H9 (cell line): ENCODE results near the gene PDCD11. TPM values are rescaled to one million over a fixed set of nuclear protein-coding genes. Genes with fewer than 3 reads are reported as not detected.

Experiments
- DNase-seq: peaks from one replicate; pipeline ENCODE4 v3.0.0-alpha.2; 2017
- H2AFZ ChIP-seq: one replicate; pipeline ENCODE4 v1.6.1; 2013; ENCODE audit warnings: mild to moderate bottlenecking, low read length, control low read depth, moderate library complexity
- H2AK5ac ChIP-seq: 2 replicates; pipeline ENCODE4 v1.6.1; 2013; ENCODE audit warnings: low read length, control low read depth, mixed read lengths; ENCODE audit not compliant: insufficient read length
- H2BK120ac ChIP-seq: one replicate; pipeline ENCODE4 v1.6.1; 2013; ENCODE audit warnings: low read depth, mild to moderate bottlenecking, low read length, control low read depth, inconsistent platforms; ENCODE audit not compliant: poor library complexity, severe bottlenecking
- H2BK12ac ChIP-seq: 2 replicates; pipeline ENCODE4 v1.6.1; 2013; ENCODE audit warnings: low read length, control low read depth, mixed read lengths, low read depth; ENCODE audit not compliant: insufficient read length
- H2BK15ac ChIP-seq: 2 replicates; pipeline ENCODE4 v1.6.1; 2013; ENCODE audit warnings: low read depth, low read length, control low read depth
- H2BK20ac ChIP-seq: one replicate; pipeline ENCODE4 v1.6.1; 2013; ENCODE audit warnings: low read depth, mild to moderate bottlenecking, low read length, control low read depth, inconsistent platforms; ENCODE audit not compliant: poor library complexity, severe bottlenecking
- H2BK5ac ChIP-seq: 2 replicates; pipeline ENCODE4 v1.6.1; 2013; ENCODE audit warnings: low read length, control low read depth, mixed read lengths; ENCODE audit not compliant: insufficient read length
- H3K14ac ChIP-seq: 2 replicates; pipeline ENCODE4 v1.6.1; 2013; ENCODE audit warnings: low read length, control low read depth; ENCODE audit not compliant: insufficient read depth
- H3K18ac ChIP-seq: 2 replicates; pipeline ENCODE4 v1.6.1; 2013; ENCODE audit warnings: low read depth, mild to moderate bottlenecking, mixed read lengths, low read length, control low read depth; ENCODE audit not compliant: insufficient read length
- H3K23ac ChIP-seq: 2 replicates; pipeline ENCODE4 v1.6.1; 2013; ENCODE audit warnings: low read length, control low read depth, mixed read lengths, low read depth; ENCODE audit not compliant: insufficient read length
- H3K23me2 ChIP-seq: 2 replicates; pipeline ENCODE4 v1.6.1; 2013; ENCODE audit warnings: low read depth, mild to moderate bottlenecking, mixed read lengths, low read length, control low read depth; ENCODE audit not compliant: insufficient read length, poor library complexity, severe bottlenecking
- H3K27ac ChIP-seq: 2 replicates; pipeline ENCODE4 v1.5.1; 2013; ENCODE audit warnings: low read length, control low read depth, mixed read lengths, low read depth; ENCODE audit not compliant: insufficient read length
- H3K27me3 ChIP-seq: 2 replicates; pipeline ENCODE4 v1.6.1; 2013; ENCODE audit warnings: low read length, control low read depth, inconsistent platforms; ENCODE audit not compliant: insufficient read depth
- H3K4ac ChIP-seq: 2 replicates; pipeline ENCODE4 v1.6.1; 2013; ENCODE audit warnings: low read depth, mild to moderate bottlenecking, control low read depth, inconsistent platforms, low read length, moderate library complexity
- H3K4me1 ChIP-seq: 2 replicates; pipeline ENCODE4 v1.6.1; 2013; ENCODE audit warnings: low read length, control low read depth, inconsistent platforms; ENCODE audit not compliant: insufficient read depth
- H3K4me2 ChIP-seq: 2 replicates; pipeline ENCODE4 v1.6.1; 2013; ENCODE audit warnings: low read length, control low read depth, mixed read lengths; ENCODE audit not compliant: insufficient read length, insufficient read depth
- H3K56ac ChIP-seq: 2 replicates; pipeline ENCODE4 v1.6.1; 2013; ENCODE audit warnings: low read depth, mild to moderate bottlenecking, mixed read lengths, low read length, control low read depth; ENCODE audit not compliant: insufficient read length
- H3K79me1 ChIP-seq: 2 replicates; pipeline ENCODE4 v1.6.1; 2013; ENCODE audit warnings: low read depth, mild to moderate bottlenecking, moderate library complexity, low read length, control low read depth, inconsistent platforms; ENCODE audit not compliant: insufficient read depth, poor library complexity, severe bottlenecking
- H3K79me2 ChIP-seq: 2 replicates; pipeline ENCODE4 v1.6.1; 2013; ENCODE audit warnings: low read length, control low read depth, inconsistent platforms; ENCODE audit not compliant: insufficient read depth
- H3K9ac ChIP-seq: 2 replicates; pipeline ENCODE4 v1.6.1; 2013; ENCODE audit warnings: low read length, control low read depth, mixed read lengths; ENCODE audit not compliant: insufficient read length; ENCODE audit errors: extremely low read depth
- H3K9me3 ChIP-seq: one replicate; pipeline ENCODE4 v1.6.1; 2013; ENCODE audit warnings: low read depth, low read length, inconsistent platforms; ENCODE audit not compliant: control insufficient read depth
- H3T11ph ChIP-seq: one replicate; pipeline ENCODE4 v1.6.1; 2013; ENCODE audit warnings: mild to moderate bottlenecking, low read length, control low read depth, inconsistent platforms
- H4K20me1 ChIP-seq: one replicate; pipeline ENCODE4 v1.6.1; 2013; ENCODE audit not compliant: control insufficient read depth, insufficient read length, insufficient read depth
- H4K5ac ChIP-seq: 2 replicates; pipeline ENCODE4 v1.6.1; 2013; ENCODE audit warnings: low read depth, mild to moderate bottlenecking, mixed read lengths, low read length, control low read depth; ENCODE audit not compliant: insufficient read length
- H4K8ac ChIP-seq: replicated peaks from 2 replicates; pipeline ENCODE4 v1.6.1; 2013; ENCODE audit warnings: low read length, control low read depth, mixed read lengths, low read depth; ENCODE audit not compliant: insufficient read length
- H4K91ac ChIP-seq: 2 replicates; pipeline ENCODE4 v1.6.1; 2013; ENCODE audit warnings: low read depth, mild to moderate bottlenecking, moderate library complexity, mixed read lengths, low read length, control low read depth; ENCODE audit not compliant: insufficient read length
- H3K27ac Mint-ChIP-seq, 3 experiments: 2 replicates in 2 of 3; 3 replicates in 1 of 3; pipeline ENCODE4 v1.8.0; 2020 to 2021; ENCODE audit warnings: mixed read lengths in 3 of 3, mild to moderate bottlenecking in 1 of 3, moderate library complexity in 1 of 3
- H3K27me3 Mint-ChIP-seq: 2 replicates; pipeline ENCODE4 v1.8.0; 2021; ENCODE audit warnings: low read depth, mild to moderate bottlenecking, moderate library complexity, mixed read lengths
- H3K36me3 Mint-ChIP-seq, 3 experiments: 2 replicates in 2 of 3; 3 replicates in 1 of 3; pipeline ENCODE4 v1.8.0; 2020 to 2021; ENCODE audit warnings: low read depth in 3 of 3, mixed read lengths in 3 of 3; ENCODE audit not compliant: insufficient read depth in 1 of 3
- H3K4me1 Mint-ChIP-seq, 2 experiments: 2 replicates each; pipeline ENCODE4 v1.8.0; 2020; ENCODE audit warnings: mixed read lengths in 2 of 2
- H3K4me3 Mint-ChIP-seq, 2 experiments: 2 replicates in 1 of 2; 3 replicates in 1 of 2; pipeline ENCODE4 v1.8.0; 2020 to 2021; ENCODE audit warnings: mild to moderate bottlenecking in 2 of 2, mixed read lengths in 2 of 2, moderate library complexity in 1 of 2
- H3K9me3 Mint-ChIP-seq, 2 experiments: 2 replicates in 1 of 2; 3 replicates in 1 of 2; pipeline ENCODE4 v1.8.0; 2020; ENCODE audit warnings: mild to moderate bottlenecking in 2 of 2, mixed read lengths in 2 of 2, moderate library complexity in 1 of 2
- CTCF ChIP-seq: fragments of 200-600 bp; sonication (generic); conservative IDR thresholded peaks from 3 replicates; pipeline ENCODE4 v1.8.0; 2021; ENCODE audit warnings: antibody characterized with exemption, mild to moderate bottlenecking
- WGBS: extraction: QIAGEN DNeasy Blood & Tissue Kit; methylation state at CpG from one replicate; pipeline ENCODE4 v1.1.7; 2013; ENCODE audit warnings: missing lambda C conversion rate, low lambda C conversion rate, mixed read lengths; ENCODE audit not compliant: insufficient read length; ENCODE audit errors: extremely low coverage; 5-methylcytosine and 5-hydroxymethylcytosine counted together
- total RNA-seq: library from RNA; stranded (reverse); gene quantifications from 2 replicates; pipeline ENCODE4 v1.2.1, GENCODE V29; 2021

Gene PDCD11
- total RNA-seq, 1 experiment from 2014 or later: 99.5 TPM

GRCh38 chr10:103457176-103457712, 60.8 kb downstream of the PDCD11 start:
- Histone ChIP-seq H4K91ac (no peak overlapping the region), H3K18ac (no peak overlapping the region), H2AK5ac (no peak overlapping the region), H3T11ph (no peak overlapping the region), H3K79me2 (no peaks in the 10 kb centered on the region), H4K20me1 (no peaks in the 10 kb centered on the region), H3K4me2 (no peak overlapping the region), H3K79me1 (no peaks in the 10 kb centered on the region), H2BK12ac (no peak overlapping the region), H3K23ac (no peak overlapping the region), H3K23me2 (no peaks in the 10 kb centered on the region), H3K14ac (no peak overlapping the region), H2BK120ac (no peak overlapping the region), H3K4ac (no peak overlapping the region), H3K9ac (no peak overlapping the region), H3K56ac (no peak overlapping the region), H3K27ac (no peak overlapping the region), H2AFZ (no peak overlapping the region), H4K5ac (no peak overlapping the region), H3K9me3 (no peaks in the 10 kb centered on the region), H3K4me1 (no peaks in the 10 kb centered on the region; the same call in 1 of the 2 replicates), H2BK5ac (no peak overlapping the region), H2BK20ac (no peak overlapping the region), H4K8ac (no peak overlapping the region), H3K27me3 (no peaks in the 10 kb centered on the region), H2BK15ac (no peak overlapping the region)
- Mint-ChIP-seq H3K9me3 (no peaks in the 10 kb centered on the region), H3K27ac (no peak overlapping the region), H3K4me1 (peaks cover 4 to 13% of the 10 kb centered on the region in 2 experiments), H3K4me3 (no peak overlapping the region), H3K36me3 (no peaks in the 10 kb centered on the region), H3K27me3 (no peaks in the 10 kb centered on the region; the same call in 1 of the 2 replicates)
- no peak for DNase-seq
- WGBS: no CpG with 5 or more reads among the region's 8 CpGs
- no peak for TF ChIP-seq CTCF
